ENCODE measurements around the gene ADTRP.

Gene ADTRP

DNA sequence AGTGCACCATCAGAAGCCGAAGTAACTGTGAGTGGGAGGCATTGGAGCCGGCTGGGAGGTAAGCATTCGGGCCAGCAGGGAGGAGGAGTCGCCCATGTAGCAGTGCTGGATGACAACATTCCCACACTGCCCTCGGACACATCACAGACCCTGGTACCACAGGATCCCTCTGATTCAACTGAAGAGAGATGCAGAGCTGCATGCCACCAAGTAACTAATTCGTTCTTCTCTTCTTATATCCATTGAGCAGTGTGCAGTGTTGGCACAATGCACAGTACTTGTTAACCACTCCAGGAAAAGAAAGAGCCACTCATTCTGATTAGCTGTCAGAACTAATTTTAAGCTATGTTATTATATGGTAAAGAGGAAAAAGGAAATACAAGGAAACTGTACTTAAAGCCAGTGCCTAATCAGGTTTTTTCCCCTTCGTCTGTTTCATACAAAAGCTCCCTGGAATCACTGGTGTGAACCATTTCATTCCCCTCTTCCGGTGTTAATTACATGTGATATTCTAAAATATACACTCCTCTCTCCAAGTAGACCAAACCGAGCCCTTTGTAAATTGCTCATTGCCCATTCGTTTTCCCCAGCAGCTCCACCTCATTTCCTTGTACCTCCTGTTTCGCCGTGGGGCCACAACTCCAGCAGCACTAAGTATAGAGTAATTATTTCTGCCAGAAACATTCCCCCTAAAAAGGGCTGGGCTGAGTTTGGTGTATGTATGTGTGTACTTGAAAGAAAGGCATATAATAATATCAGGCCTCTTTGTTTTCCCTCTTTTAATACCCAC is 32.4 kb upstream of the ADTRP start:
- peak; percentile 85 for DNase-seq (ENCODE audit: low read depth)

GRCh38 chr6:11810039-11810541 is 31.5 kb upstream of the ADTRP start:
- TF ChIP-seq CTCF (conservative IDR thresholded peaks at IDR 0.05; ENCODE audit: low read depth, low read length), result no peak
- H3K4me3 ChIP-seq (ENCODE audit: low read length), result no peak overlapping the region
- peak; percentile 97 for DNase-seq (ENCODE audit: low read depth)

More for the DNA sequence above, 32.4 kb upstream of the ADTRP start:
- TF ChIP-seq CTCF (conservative IDR thresholded peaks at IDR 0.05; ENCODE audit: low read depth, low read length), result no peak
- H3K4me3 ChIP-seq (ENCODE audit: low read length), result no peak overlapping the region

GRCh38 chr6:11808054-11808453 is 29.5 kb upstream of the ADTRP start:
- no peak for DNase-seq (ENCODE audit: low read depth)
- H3K4me3 ChIP-seq (ENCODE audit: low read length), result no peak overlapping the region
- TF ChIP-seq CTCF (conservative IDR thresholded peaks at IDR 0.05; ENCODE audit: low read depth, low read length), result no peak

GRCh38 chr6:11806561-11807317 is 28.1 kb upstream of the ADTRP start:
- no peak for DNase-seq (ENCODE audit: low read depth)
- no peak overlapping the region for H3K4me3 ChIP-seq (ENCODE audit: low read length)
- no peak for TF ChIP-seq CTCF (conservative IDR thresholded peaks at IDR 0.05; ENCODE audit: low read depth, low read length)

DNA sequence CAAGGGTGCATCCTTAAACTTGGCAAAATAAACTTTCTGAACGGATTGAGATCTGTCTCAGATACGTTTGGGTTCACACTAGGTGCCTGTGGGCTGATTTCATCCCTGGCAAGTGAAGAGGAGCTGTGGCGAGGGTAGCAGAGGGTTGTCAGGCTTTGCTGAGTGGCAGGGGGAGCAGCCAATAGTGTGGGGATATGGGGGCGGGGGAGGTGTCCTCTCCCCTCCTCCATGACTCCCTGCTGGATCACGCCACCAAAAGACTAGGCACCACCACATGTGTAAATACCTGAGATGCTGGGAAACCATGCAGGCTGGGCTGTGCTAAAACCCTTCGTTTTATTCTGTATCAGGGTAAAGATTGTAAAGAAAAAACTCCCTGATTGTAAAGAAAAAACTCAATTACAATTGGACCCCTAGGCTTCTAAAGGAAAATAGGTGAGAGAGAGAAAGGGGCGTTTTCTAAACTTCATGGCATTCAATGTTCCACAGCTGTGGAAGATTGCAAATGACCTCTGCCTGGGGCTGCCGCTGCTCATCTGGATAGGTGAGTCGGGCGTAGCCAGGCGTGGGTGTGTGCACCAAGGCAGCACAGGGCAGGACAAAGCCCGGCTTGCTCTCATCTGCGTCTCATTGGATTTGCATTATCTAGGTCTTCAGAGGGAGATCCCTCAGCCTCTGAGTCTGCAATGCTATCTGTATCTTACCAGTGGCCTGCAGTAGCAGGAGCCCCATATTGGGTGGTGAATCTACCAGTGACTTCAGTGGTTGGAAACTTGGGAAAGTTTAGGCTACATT is 26.9 kb upstream of the ADTRP start:
- no peak for TF ChIP-seq CTCF (conservative IDR thresholded peaks at IDR 0.05; ENCODE audit: low read depth, low read length)
- no peak for DNase-seq (ENCODE audit: low read depth)
- H3K4me3 ChIP-seq (ENCODE audit: low read length), result no peak overlapping the region

GRCh38 chr6:11804701-11805100 is 26.1 kb upstream of the ADTRP start:
- no peak overlapping the region for H3K4me3 ChIP-seq (ENCODE audit: low read length)
- DNase-seq (ENCODE audit: low read depth), result no peak
- TF ChIP-seq CTCF (conservative IDR thresholded peaks at IDR 0.05; ENCODE audit: low read depth, low read length), result no peak

All from retinal pigment epithelial cell (primary cell).